ENCODE data around the gene TUBB1. TPM values are rescaled to one million over a fixed set of nuclear protein-coding genes. Genes with fewer than 3 reads are reported as not detected.

Gene TUBB1
- polyA plus RNA-seq, 1 donor (not counting 4 experiments of a cell fraction or from before 2014, with no cell fraction given): 0.03 TPM

GRCh38 chr20:59068534-59068933 lies 49.3 kb downstream of the TUBB1 start:
- Histone ChIP-seq H4K20me1 (ENCODE audit: control insufficient read depth, extremely low read depth, insufficient read depth, low read length) (no peaks in the 10 kb centered on the region), H3K27ac (ENCODE audit: control insufficient read depth, insufficient read depth, low read length) (no peak overlapping the region), H3K9me1 (ENCODE audit: control insufficient read depth, extremely low read depth, insufficient read depth, low read length) (no peaks in the 10 kb centered on the region), H3K27me3 (ENCODE audit: control insufficient read depth, extremely low read depth, insufficient read depth, low read length) (no peaks in the 10 kb centered on the region), H3K9ac (ENCODE audit: control insufficient read depth, extremely low read depth, insufficient read depth, low read length) (no peak overlapping the region), H3K4me1 (ENCODE audit: control insufficient read depth, extremely low read depth, insufficient read depth, low read length) (peaks cover 10% of the 10 kb centered on the region), H3K9me3 (ENCODE audit: control insufficient read depth, low read depth, low read length) (no peaks in the 10 kb centered on the region), H3K4me2 (ENCODE audit: control insufficient read depth, extremely low read depth, insufficient read depth, low read depth, low read length) (no peak overlapping the region), H3K36me3 (ENCODE audit: control insufficient read depth in 2 of 2, extremely low read depth in 1 of 2, insufficient read depth in 2 of 2, low read length in 2 of 2) (no peaks in the 10 kb centered on the region), H3K79me2 (ENCODE audit: control insufficient read depth, insufficient read depth, low read length) (no peaks in the 10 kb centered on the region), H2AFZ (ENCODE audit: control insufficient read depth, low read length) (no peak overlapping the region), H3K4me3 (ENCODE audit: control insufficient read depth in 2 of 3, extremely low read depth in 1 of 3, insufficient read depth in 2 of 3, low read depth in 1 of 3, low read length in 3 of 3) (no peak overlapping the region)
- no peak for FAIRE-seq
- no peak for TF ChIP-seq CTCF (optimal IDR thresholded peaks at IDR 0.05 in 1 of 3, IDR thresholded peaks at IDR 0.05 in 1 of 3, conservative IDR thresholded peaks at IDR 0.05 in 1 of 3; ENCODE audit: extremely low read depth in 1 of 3, insufficient read depth in 2 of 3, low read length in 3 of 3)
- TF ChIP-seq EZH2 (IDR thresholded peaks at IDR 0.05; ENCODE audit: low read length): no peak
- dilution Hi-C loops (cut with MboI; ENCODE audit: extremely low pct_ligation_motif_present, low sequenced_read_pairs): no loop called here
- DNase-seq (ENCODE audit: low read depth, low spot score): no peak

GRCh38 chr20:59069026-59069425 lies 49.8 kb downstream of the TUBB1 start:
- dilution Hi-C loops (cut with MboI; ENCODE audit: extremely low pct_ligation_motif_present, low sequenced_read_pairs): no loop called here
- no peak overlapping the region for H3K27ac ChIP-seq (ENCODE audit: control insufficient read depth, insufficient read depth, low read length)
- no peaks in the 10 kb centered on the region for H3K9me1 ChIP-seq (ENCODE audit: control insufficient read depth, extremely low read depth, insufficient read depth, low read length)
- H2AFZ ChIP-seq (ENCODE audit: control insufficient read depth, low read length): no peak overlapping the region
- H3K79me2 ChIP-seq (ENCODE audit: control insufficient read depth, insufficient read depth, low read length): no peaks in the 10 kb centered on the region
- no peaks in the 10 kb centered on the region for H3K27me3 ChIP-seq (ENCODE audit: control insufficient read depth, extremely low read depth, insufficient read depth, low read length)
- DNase-seq (ENCODE audit: low read depth, low spot score) (no peak), FAIRE-seq (no peak)
- peaks cover 6% of the 10 kb centered on the region for H3K4me1 ChIP-seq (ENCODE audit: control insufficient read depth, extremely low read depth, insufficient read depth, low read length)
- H4K20me1 ChIP-seq (ENCODE audit: control insufficient read depth, extremely low read depth, insufficient read depth, low read length): no peaks in the 10 kb centered on the region
- H3K9ac ChIP-seq (ENCODE audit: control insufficient read depth, extremely low read depth, insufficient read depth, low read length): no peak overlapping the region
- no peaks in the 10 kb centered on the region for H3K9me3 ChIP-seq (ENCODE audit: control insufficient read depth, low read depth, low read length)
- no peaks in the 10 kb centered on the region for H3K36me3 ChIP-seq (ENCODE audit: control insufficient read depth in 2 of 2, extremely low read depth in 1 of 2, insufficient read depth in 2 of 2, low read length in 2 of 2)
- TF ChIP-seq EZH2 (IDR thresholded peaks at IDR 0.05; ENCODE audit: low read length) (no peak), CTCF (optimal IDR thresholded peaks at IDR 0.05 in 1 of 3, IDR thresholded peaks at IDR 0.05 in 1 of 3, conservative IDR thresholded peaks at IDR 0.05 in 1 of 3; ENCODE audit: extremely low read depth in 1 of 3, insufficient read depth in 2 of 3, low read length in 3 of 3) (no peak)
- H3K4me2 ChIP-seq (ENCODE audit: control insufficient read depth, extremely low read depth, insufficient read depth, low read depth, low read length): no peak overlapping the region
- no peak overlapping the region for H3K4me3 ChIP-seq (ENCODE audit: control insufficient read depth in 2 of 3, extremely low read depth in 1 of 3, insufficient read depth in 2 of 3, low read depth in 1 of 3, low read length in 3 of 3)

Data from keratinocyte (primary cell).